Skeletal muscle satellite cell (primary cell): ENCODE results near the gene BLOC1S4.
A peak's percentile ranks its signal among the peaks of the same experiment; 100 is the strongest.

Experiments used
- H3K27me3 ChIP-seq: 2 replicates; pipeline ENCODE4 v1.7.0; 2013; ENCODE audit warnings: low read length; ENCODE audit not compliant: control insufficient read depth, insufficient read depth
- H3K36me3 ChIP-seq: 2 replicates; pipeline ENCODE4 v1.7.0; 2013; ENCODE audit warnings: mild to moderate bottlenecking, control low read depth, low read length; ENCODE audit not compliant: insufficient read depth
- H3K4me1 ChIP-seq: 2 replicates; pipeline ENCODE4 v1.7.0; 2013; ENCODE audit warnings: low read length; ENCODE audit not compliant: control insufficient read depth, insufficient read depth
- H3K4me2 ChIP-seq: 2 replicates; pipeline ENCODE4 v1.7.0; 2013; ENCODE audit warnings: mild to moderate bottlenecking, low read length
- H3K4me3 ChIP-seq: 2 replicates; pipeline ENCODE4 v1.7.0; 2013; ENCODE audit warnings: low read length
- H3K9ac ChIP-seq: 2 replicates; pipeline ENCODE4 v1.7.0; 2013; ENCODE audit warnings: mild to moderate bottlenecking, low read depth, low read length, moderate library complexity
- H3K9me3 ChIP-seq: replicated peaks from 2 replicates; pipeline ENCODE4 v1.7.0; 2013; ENCODE audit warnings: mild to moderate bottlenecking, control low read depth, low read length

Gene BLOC1S4

DNA sequence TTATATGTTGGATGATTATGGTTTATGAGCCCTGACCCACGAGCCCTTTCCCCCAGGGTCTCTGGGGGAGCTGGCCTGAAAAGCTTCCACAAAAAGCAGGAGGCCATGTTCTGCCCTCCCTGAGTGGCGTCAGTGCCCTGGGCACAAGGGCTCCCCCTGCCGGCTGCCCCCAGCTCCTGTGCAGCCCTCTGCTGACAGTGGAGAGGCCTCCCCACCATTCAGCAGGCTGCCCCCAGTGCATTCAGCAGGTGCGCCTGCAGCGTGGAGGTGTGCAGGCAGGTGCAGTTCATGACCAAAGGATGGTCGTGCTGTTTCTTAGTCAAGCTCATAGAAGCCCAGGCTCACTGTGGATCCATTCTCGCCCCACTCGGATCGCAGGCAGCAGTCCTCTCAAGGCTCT, 34.8 kb upstream of the BLOC1S4 start:
- H3K4me2 ChIP-seq = no peak overlapping the region
- H3K4me1 ChIP-seq = peaks cover 2% of the 10 kb centered on the region
- H3K36me3 ChIP-seq = peaks cover 3% of the 10 kb centered on the region
- H3K9ac ChIP-seq = no peak overlapping the region
- no peaks in the 10 kb centered on the region for H3K27me3 ChIP-seq
- H3K9me3 ChIP-seq = no peaks in the 10 kb centered on the region
- no peak overlapping the region for H3K4me3 ChIP-seq

DNA sequence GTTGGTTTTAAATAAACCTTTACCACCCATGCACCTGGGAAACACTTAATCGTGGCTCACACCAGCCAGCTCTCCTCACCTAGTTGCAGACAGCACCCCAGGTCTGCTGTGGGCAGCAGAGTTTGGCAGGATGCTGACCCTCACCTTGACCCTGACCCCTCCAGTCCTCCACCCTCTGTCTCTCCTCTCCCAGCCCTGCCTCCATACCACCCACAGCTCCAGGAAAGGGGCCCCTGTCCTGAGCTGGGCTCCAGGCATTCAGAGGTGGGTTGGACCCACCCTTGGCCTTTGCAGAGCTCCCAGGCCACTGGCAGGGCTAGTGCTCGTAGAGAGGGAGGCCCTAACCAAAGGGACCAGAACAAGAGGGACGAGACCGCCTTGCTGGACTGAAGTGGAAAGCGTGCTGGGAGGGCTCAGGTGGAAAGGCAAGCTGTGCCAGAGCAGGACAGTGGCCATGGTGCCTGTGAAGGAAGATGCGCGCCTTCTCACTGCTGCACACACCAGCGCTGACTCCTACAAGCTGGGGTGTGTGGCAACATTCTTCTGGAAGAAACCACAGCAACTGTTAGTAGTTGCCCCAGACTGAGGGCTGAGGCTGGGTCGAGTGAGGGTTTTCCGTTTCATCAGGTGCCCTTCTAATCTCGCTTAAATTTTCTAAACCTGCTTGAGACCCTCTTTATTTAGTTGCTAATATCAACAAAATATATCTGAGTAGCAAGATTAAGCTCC, 32.9 kb upstream of the BLOC1S4 start:
- Histone ChIP-seq H3K4me1 (no peaks in the 10 kb centered on the region), H3K9ac (no peak overlapping the region), H3K4me3 (no peak overlapping the region), H3K9me3 (no peaks in the 10 kb centered on the region), H3K36me3 (no peaks in the 10 kb centered on the region), H3K4me2 (no peak overlapping the region), H3K27me3 (no peaks in the 10 kb centered on the region)

DNA sequence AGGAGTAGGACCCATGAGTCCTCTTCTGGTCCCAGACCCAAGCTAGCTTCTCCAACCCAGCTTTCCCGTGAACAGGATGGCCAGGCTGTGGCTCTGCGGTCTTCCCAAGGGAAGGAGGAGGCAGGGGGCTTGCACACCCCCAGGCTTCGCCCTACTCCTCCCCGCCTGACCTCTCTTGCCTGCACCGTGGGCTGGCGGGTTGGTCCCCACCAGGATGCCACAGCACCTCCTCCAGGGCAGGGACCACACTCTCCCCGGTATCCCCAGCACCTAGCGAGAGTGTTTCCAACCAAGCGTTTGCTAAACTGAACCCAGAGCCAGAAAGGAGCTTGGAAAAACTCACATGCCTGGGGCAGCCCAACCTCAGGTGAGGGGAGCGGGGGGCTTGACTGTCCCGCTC, 31.3 kb upstream of the BLOC1S4 start:
- Histone ChIP-seq H3K4me2 (no peak overlapping the region), H3K4me3 (no peak overlapping the region), H3K9ac (no peak overlapping the region), H3K4me1 (peaks cover 13% of the 10 kb centered on the region), H3K36me3 (no peaks in the 10 kb centered on the region), H3K9me3 (no peaks in the 10 kb centered on the region), H3K27me3 (no peaks in the 10 kb centered on the region)

DNA sequence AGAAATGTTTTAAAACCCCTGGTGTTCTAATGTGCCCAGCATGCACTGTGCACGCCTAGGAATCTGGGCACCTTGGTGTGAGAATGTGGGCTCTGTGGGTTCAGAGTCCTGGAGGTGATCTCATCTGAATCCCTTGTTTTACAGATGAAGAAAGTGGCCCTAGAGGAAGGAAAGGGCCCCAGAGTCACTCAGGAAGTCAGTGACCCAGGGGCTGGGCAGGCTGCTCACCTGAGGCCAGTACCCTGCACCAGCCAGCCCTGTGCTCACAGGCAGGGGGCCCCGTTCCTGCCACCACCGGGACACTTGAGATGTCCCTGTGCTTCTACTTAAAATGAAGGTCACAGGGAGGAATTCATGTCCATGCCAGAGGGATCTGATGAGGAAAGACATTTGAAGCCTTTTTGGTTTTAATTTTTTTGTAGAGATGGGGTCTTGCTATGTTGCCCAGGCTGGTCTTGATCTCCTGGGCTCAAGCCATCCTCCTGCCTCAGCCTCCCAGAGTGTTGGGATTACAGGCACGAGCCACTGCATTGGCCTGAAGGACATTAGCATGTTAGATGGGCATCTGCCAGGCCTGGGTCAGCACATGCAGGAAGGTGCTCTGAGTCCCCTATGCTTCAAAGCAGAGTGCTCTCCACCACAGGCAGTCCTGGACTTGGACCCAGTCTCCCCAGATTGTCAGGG, 29.7 kb upstream of the BLOC1S4 start:
- Histone ChIP-seq H3K4me3 (no peak overlapping the region), H3K36me3 (no peaks in the 10 kb centered on the region), H3K9ac (no peak overlapping the region), H3K4me1 (peaks cover 14% of the 10 kb centered on the region), H3K4me2 (no peak overlapping the region), H3K9me3 (no peaks in the 10 kb centered on the region), H3K27me3 (no peaks in the 10 kb centered on the region)

DNA sequence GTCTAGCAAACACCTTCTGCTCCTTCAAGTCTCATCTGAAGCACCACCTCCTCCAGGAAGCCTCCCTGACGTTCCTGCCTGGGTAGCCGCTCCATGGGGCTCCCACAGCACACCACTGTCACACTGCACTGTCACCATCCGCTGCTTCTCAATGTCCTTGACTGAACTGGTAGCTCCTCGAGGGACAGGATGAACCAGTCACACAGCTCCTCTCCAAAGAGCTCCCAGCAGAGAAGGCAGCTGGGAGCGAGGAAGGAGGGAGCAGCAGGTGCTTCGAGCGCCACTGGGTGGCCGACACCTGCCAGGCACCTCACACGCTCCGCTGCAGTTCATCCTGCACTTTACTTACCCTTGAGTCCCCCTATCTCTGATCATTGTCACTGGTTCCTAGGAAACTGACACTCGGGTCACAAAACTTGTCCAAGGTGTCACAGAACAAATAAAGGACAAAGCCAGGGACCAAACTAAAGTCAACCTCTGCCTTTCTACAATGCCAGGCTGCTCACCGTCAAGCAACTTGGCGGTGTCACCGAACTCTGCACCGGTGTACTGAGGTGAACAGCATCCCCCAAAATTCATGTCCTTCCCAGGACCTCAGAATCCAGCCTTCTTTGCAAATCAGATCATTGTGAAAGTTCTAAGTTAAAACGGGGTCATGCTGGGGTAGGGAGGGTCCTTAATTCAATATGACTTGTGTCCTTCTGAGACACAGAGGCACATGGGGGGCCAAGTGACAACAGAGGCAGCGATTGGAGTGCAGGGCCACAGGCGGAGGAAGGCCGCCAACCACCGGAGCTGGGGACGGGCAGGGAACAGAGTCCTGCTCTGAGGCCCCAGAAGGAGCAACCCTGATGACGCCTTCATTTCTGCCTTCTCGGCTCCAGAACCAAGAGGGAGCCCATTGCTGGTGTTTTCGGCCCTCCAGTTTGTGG, 27.8 kb upstream of the BLOC1S4 start:
- Histone ChIP-seq H3K4me2 (peak overlapping the region; percentile 38), H3K4me1 (peaks cover 14% of the 10 kb centered on the region), H3K9ac (peak overlapping the region; percentile 2), H3K9me3 (no peaks in the 10 kb centered on the region), H3K36me3 (no peaks in the 10 kb centered on the region), H3K27me3 (no peaks in the 10 kb centered on the region), H3K4me3 (no peak overlapping the region)

DNA sequence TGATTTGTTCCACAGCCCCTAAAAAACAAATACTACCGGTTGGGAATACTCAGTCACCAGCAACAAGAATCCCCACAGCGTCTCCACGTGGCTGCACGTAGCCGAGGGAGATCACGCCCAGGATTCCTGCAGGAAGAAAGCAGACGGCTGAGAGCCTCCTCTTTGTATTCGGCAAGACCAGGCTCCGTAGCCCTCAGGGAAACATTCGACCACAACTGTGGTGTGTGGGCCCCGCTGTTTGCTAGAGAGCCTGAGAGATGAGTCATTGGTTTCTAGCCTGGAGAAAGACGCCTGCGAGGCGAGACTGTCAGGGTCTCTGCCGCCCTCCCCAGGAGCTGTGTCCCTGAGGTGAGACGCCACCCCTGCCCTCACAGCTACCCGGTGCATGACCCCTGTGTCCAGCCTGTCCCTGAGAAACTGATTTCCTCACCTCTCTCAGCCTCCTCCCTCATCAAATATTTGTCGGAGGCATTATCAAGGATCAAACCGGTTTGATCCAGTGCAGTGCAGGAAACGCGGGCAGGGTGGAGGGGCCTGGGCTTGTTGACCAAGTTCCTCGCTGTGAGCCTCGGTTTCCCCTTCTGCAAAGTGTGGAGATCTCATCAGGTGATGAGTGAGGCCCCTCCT, 27.0 kb upstream of the BLOC1S4 start:
- H3K9me3 ChIP-seq = no peaks in the 10 kb centered on the region
- peak overlapping the region; percentile 9 for H3K4me3 ChIP-seq
- H3K4me2 ChIP-seq = peak overlapping the region; percentile 38
- peaks cover 14% of the 10 kb centered on the region for H3K4me1 ChIP-seq
- no peaks in the 10 kb centered on the region for H3K27me3 ChIP-seq
- H3K36me3 ChIP-seq = no peaks in the 10 kb centered on the region
- peak overlapping the region; percentile 2 for H3K9ac ChIP-seq

DNA sequence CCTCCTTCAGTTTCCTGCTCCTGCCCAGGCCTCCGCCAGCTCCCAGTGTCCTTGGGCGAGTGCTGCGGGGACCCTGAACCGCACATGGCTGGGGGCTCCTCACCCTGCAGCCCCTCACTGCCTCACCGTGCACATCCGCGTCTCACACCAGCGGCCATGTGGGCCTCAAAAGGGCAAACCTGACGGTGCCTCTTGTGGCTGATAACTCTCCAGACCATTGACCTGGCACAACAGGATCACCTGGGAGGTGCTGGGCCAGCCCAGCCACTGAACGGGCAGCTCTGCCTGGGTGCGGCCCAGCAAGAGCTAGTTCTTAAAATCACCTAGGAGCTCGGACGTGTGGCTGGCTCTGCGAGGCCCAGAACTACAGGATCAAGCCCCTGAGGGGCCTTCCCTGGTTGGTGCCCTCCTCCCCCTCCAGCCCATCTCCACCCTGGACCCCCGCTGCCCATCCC, 26.4 kb upstream of the BLOC1S4 start:
- Histone ChIP-seq H3K4me1 (peaks cover 14% of the 10 kb centered on the region), H3K27me3 (no peaks in the 10 kb centered on the region), H3K4me3 (no peak overlapping the region), H3K9ac (peak overlapping the region; percentile 2), H3K4me2 (peak overlapping the region; percentile 38), H3K36me3 (no peaks in the 10 kb centered on the region), H3K9me3 (no peaks in the 10 kb centered on the region)

DNA sequence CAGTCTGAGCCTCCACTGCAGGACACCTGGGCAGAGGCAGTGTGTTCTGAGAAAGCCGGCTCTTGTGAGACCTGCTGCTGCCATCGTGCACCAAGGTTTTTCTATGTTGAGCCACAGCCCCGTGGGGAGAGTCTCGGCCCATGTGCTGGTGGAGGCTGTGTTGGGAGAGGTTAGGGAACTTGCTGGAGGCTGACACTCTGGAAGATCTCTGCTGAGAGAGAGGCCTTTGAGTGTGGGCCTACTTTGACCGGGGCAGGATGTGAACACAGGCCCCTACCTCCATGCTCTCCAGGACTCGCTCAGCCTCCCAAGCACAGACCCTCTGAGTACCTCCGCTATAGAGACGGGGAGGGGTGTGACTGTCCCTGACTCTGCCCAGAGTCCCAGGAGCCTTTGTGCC, 23.6 kb upstream of the BLOC1S4 start:
- Histone ChIP-seq H3K9me3 (no peaks in the 10 kb centered on the region), H3K4me2 (no peak overlapping the region), H3K4me1 (peaks cover 17% of the 10 kb centered on the region), H3K4me3 (no peak overlapping the region), H3K36me3 (no peaks in the 10 kb centered on the region), H3K9ac (no peak overlapping the region), H3K27me3 (no peaks in the 10 kb centered on the region)

DNA sequence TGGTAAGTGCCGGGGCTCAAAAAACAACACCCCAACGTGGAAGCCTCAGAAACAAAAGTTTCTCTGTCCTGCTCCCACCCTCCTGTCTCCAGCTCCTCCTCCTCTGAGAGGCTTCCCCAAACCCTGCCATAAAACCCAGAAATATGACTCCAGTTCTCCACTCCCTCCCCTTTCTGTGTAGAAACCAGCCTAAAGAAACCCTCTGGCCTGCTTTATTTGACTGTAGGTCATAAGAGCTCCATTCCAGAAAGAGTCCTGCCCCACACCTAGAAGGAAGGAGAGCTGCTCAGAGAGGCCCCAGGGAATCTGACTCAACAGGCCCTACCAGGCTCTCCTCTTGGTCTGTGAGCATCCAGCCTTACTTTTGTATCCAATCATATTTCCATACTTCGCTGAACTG, 23.2 kb upstream of the BLOC1S4 start:
- H3K9ac ChIP-seq = no peak overlapping the region
- H3K27me3 ChIP-seq = no peaks in the 10 kb centered on the region
- no peaks in the 10 kb centered on the region for H3K9me3 ChIP-seq
- no peak overlapping the region for H3K4me3 ChIP-seq
- no peaks in the 10 kb centered on the region for H3K36me3 ChIP-seq
- H3K4me2 ChIP-seq = no peak overlapping the region
- peaks cover 17% of the 10 kb centered on the region for H3K4me1 ChIP-seq

DNA sequence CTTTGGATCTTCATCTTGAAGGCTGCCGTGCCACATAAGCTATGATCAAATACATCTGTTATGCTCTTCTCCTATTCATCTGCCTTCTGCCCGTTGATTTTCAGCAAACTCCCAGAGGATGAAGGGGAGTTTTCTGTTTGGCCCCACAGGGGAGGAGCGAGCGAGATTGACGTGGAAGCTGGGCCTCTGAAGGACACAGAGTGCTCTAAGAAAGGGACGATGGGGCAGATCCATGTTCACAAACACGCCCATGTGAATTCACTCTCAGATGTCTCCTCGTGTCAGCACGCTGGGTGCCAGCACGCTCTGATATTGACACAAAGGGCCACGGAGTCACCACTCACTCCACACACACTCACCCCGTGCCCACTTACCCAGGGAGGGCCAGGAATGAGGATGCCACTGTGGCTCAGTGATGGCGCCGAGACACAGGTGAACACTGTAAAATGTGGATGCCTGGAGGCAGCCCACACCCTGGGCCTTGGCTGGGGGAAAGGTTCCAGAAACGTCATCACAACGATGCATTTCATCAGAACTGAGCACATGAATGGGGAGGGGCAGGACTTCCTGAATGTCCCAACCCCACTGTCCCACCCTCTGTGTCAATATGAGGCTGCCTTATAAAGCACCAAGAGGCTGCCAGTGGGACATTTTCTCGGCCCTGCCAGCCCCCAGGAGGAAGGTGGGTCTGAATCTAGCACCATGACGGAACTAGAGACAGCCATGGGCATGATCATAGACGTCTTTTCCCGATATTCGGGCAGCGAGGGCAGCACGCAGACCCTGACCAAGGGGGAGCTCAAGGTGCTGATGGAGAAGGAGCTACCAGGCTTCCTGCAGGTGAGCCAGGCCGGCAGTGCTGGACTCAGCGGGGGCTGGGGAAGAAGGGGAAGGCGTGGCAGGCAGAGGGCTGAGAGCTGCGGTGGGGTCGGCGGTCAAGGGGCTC, 22.5 kb upstream of the BLOC1S4 start, which contains the start of gene S100P:
S100P (plus strand) TSS at position 648 of the 946 bp plus-strand sequence; CDS start at position 703, 55 bp downstream.
- Histone ChIP-seq H3K4me3 (no peak within 1 kb of the TSS), H3K27me3 (no peaks in the 10 kb centered on the region), H3K9me3 (no peaks in the 10 kb centered on the region), H3K4me1 (peaks cover 15% of the 10 kb centered on the region), H3K36me3 (no peaks in the 10 kb centered on the region), H3K9ac (no peak within 1 kb of the TSS), H3K4me2 (no peak within 1 kb of the TSS)
